Calu3 (cell line): ENCODE results near the gene PPP1R13B. TPM values are rescaled to one million over a fixed set of nuclear protein-coding genes. Genes with fewer than 3 reads are reported as not detected.

ENCODE experiments used
- BruUV-seq: library from RNA; stranded (reverse); fragments of 400-500 nt; replicated peaks from 2 replicates; lab custom pipeline; 2021; lab: Mats Ljungman, UMichigan
- CTCF ChIA-PET: fragments of 300-600 bp; sonication (Branson Sonifier 250); formaldehyde crosslinking; loops from one replicate; lab custom pipeline; 2022; ENCODE audit warnings: antibody characterized with exemption; lab: Charles Lee
- DNase-seq: peaks from one replicate; pipeline ENCODE4 v3.0.0; 2022
- H3K27ac Mint-ChIP-seq: one replicate; pipeline ENCODE4 v1.8.0; 2022; ENCODE audit warnings: mixed read lengths; ENCODE audit not compliant: unreplicated experiment
- H3K27me3 Mint-ChIP-seq: one replicate; pipeline ENCODE4 v1.8.0; 2022; ENCODE audit warnings: mixed read lengths; ENCODE audit not compliant: unreplicated experiment
- H3K36me3 Mint-ChIP-seq: one replicate; pipeline ENCODE4 v1.8.0; 2022; ENCODE audit warnings: mild to moderate bottlenecking, moderate library complexity, mixed read lengths; ENCODE audit not compliant: insufficient read depth, unreplicated experiment
- H3K4me1 Mint-ChIP-seq: one replicate; pipeline ENCODE4 v1.8.0; 2022; ENCODE audit warnings: mild to moderate bottlenecking, low read depth, mixed read lengths; ENCODE audit not compliant: unreplicated experiment
- H3K4me3 Mint-ChIP-seq: one replicate; pipeline ENCODE4 v1.8.0; 2022; ENCODE audit warnings: mild to moderate bottlenecking, low read depth, moderate library complexity, mixed read lengths; ENCODE audit not compliant: unreplicated experiment
- H3K9me3 Mint-ChIP-seq: one replicate; pipeline ENCODE4 v1.8.0; 2022; ENCODE audit warnings: low read depth, mixed read lengths; ENCODE audit not compliant: unreplicated experiment
- intact Hi-C: fragments of 100-400 bp; cut with micrococcal nuclease; formaldehyde crosslinking; loops from one replicate; pipeline ENCODE4 v1.10.0; 2022; ENCODE audit not compliant: unreplicated experiment
- total RNA-seq: library from RNA; stranded (reverse); gene quantifications from 2 replicates; pipeline ENCODE4 v1.2.3, GENCODE V29; 2022
- TF ChIP-seq, protein P1 (sequence below): fragments of 200-600 bp; IDR thresholded peaks from one replicate; pipeline ENCODE4 v1.8.0; 2022; ENCODE audit warnings: antibody characterized with exemption; ENCODE audit not compliant: unreplicated experiment

PPP1R13B gene
- total RNA-seq, 1 experiment from 2014 or later = 27.7 TPM

- Mint-ChIP-seq H3K4me1 (no peaks in the 10 kb centered on the region), H3K9me3 (no peaks in the 10 kb centered on the region), H3K36me3 (peaks cover 43% of the 10 kb centered on the region), H3K27me3 (no peaks in the 10 kb centered on the region), H3K4me3 (no peak overlapping the region), H3K27ac (no peak overlapping the region)
- no peak for DNase-seq
- TF ChIP-seq, protein P1, sequence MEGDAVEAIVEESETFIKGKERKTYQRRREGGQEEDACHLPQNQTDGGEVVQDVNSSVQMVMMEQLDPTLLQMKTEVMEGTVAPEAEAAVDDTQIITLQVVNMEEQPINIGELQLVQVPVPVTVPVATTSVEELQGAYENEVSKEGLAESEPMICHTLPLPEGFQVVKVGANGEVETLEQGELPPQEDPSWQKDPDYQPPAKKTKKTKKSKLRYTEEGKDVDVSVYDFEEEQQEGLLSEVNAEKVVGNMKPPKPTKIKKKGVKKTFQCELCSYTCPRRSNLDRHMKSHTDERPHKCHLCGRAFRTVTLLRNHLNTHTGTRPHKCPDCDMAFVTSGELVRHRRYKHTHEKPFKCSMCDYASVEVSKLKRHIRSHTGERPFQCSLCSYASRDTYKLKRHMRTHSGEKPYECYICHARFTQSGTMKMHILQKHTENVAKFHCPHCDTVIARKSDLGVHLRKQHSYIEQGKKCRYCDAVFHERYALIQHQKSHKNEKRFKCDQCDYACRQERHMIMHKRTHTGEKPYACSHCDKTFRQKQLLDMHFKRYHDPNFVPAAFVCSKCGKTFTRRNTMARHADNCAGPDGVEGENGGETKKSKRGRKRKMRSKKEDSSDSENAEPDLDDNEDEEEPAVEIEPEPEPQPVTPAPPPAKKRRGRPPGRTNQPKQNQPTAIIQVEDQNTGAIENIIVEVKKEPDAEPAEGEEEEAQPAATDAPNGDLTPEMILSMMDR = no peak
- no TSS peak for BruUV-seq
- intact Hi-C loops = no loop called here
- CTCF ChIA-PET = no interaction called here
Observed at GRCh38 chr14:103688441-103688840, 158.9 kb downstream of the PPP1R13B start.

- Mint-ChIP-seq H3K4me1 (no peaks in the 10 kb centered on the region), H3K27me3 (no peaks in the 10 kb centered on the region), H3K36me3 (peaks cover 45% of the 10 kb centered on the region), H3K27ac (no peak overlapping the region), H3K9me3 (no peaks in the 10 kb centered on the region), H3K4me3 (no peak overlapping the region)
- BruUV-seq = no TSS peak
- TF ChIP-seq, protein P1 = no peak
- intact Hi-C loops = no loop called here
- CTCF ChIA-PET = no interaction called here
- DNase-seq = no peak
Observed at GRCh38 chr14:103687712-103688111, 159.7 kb downstream of the PPP1R13B start.

DNA sequence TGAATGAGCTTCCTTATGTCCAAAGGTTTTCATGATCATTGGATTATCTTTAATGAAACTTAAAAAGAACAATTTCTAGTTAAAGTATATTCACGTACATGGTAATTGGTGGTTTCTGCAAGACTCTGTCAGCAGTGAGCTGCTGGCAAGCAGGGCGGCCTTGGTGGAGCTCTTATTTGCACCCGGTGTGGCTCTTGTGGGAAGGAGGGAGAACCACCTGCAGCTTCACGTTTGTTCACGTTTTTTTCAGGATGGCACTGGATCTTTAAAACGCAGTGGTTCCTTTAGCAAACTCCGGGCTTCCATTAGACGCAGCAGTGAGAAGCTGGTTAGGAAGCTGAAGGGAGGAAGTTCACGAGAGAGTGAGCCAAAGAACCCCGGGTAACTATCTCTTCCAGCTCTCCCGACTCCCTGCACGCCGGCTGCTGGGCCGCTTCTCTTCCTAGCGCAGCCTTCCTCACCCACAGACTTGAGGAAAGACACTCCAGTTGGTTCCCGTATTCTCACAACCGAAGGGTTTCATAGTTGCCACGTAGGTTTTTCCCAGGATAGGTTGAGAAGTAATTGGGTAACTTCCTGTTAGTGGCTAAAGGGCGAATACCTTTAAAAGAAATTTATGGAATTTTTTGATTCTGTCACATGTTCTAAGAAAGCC, 160.4 kb downstream of the PPP1R13B start:
- Mint-ChIP-seq H3K27me3 (no peaks in the 10 kb centered on the region), H3K36me3 (peaks cover 45% of the 10 kb centered on the region), H3K27ac (no peak overlapping the region), H3K4me3 (no peak overlapping the region), H3K9me3 (no peaks in the 10 kb centered on the region), H3K4me1 (no peaks in the 10 kb centered on the region)
- TF ChIP-seq, protein P1 = no peak
- intact Hi-C loops = no loop called here
- BruUV-seq = no TSS peak
- no peak for DNase-seq
- CTCF ChIA-PET = no interaction called here

DNA sequence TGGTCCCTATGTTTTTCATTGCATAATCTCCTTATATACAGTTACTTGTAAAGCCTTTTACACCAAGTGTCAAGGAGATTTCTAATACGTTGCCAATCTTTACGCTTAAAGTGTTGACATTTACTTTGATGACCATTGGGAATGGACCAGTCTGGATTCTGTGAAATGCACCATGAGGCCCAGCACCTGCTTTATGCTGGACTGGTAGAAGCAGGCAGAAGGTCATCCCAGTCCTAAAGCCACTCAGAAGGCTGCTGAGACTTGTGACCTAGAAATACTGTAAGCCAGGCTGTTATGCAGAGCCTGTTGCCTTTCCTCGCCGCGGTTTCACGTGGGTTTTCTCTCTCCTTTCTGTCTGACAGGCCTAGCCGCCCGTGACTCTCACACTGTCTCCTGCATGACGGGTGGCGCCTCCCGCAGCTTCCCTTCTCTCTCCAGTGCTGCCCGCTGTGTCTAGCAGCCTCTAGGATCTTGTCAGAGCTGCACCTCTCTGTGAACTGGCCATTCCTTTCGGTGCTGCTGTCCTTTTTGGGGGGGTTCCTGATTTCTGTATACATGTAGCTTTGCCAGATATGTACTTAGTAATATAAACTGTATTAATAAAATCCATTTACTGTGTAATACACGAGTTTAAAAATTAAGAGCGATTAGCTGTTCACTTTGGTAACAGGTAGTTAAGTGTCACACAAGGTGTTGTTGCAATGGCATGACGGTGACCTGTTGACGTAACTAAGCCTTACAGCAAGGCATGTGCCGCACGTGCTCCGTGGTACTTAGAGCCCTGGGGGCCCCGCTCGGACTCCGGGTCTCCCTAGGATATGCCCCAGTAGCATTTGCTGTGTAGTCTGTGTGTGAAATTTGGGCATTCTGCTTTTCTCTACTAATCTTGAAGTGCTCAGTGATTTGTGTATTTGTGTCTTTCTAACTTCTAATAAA, 161.8 kb downstream of the PPP1R13B start:
- Mint-ChIP-seq H3K4me3 (no peak overlapping the region), H3K4me1 (no peaks in the 10 kb centered on the region), H3K9me3 (no peaks in the 10 kb centered on the region), H3K27ac (no peak overlapping the region), H3K36me3 (peaks cover 44% of the 10 kb centered on the region), H3K27me3 (no peaks in the 10 kb centered on the region)
- intact Hi-C loops = no loop called here
- no TSS peak for BruUV-seq
- CTCF ChIA-PET = no interaction called here
- no peak for DNase-seq
- TF ChIP-seq, protein P1 = no peak
